Mesodermal cell (in vitro differentiated cells): ENCODE data around the gene IRF9.
"Not testable (repeated sequence)": the region's sequence is repeated elsewhere in the genome, so short reads cannot be mapped to it uniquely, and the experiment has no call there.

Experiments
- H3K27ac ChIP-seq: 2 replicates; pipeline ENCODE4 v1.7.0; 2013; ENCODE audit warnings: mild to moderate bottlenecking, low read depth, low read length, moderate library complexity; ENCODE audit not compliant: severe bottlenecking
- H3K36me3 ChIP-seq: 2 replicates; pipeline ENCODE4 v1.7.1; 2013; ENCODE audit warnings: mild to moderate bottlenecking, low read length, moderate library complexity; ENCODE audit not compliant: control insufficient read depth, insufficient read depth
- H3K4me1 ChIP-seq: one replicate; pipeline ENCODE4 v1.7.1; 2013; ENCODE audit warnings: mild to moderate bottlenecking, low read length; ENCODE audit not compliant: insufficient read depth, control insufficient read depth, poor library complexity, severe bottlenecking
- H3K4me3 ChIP-seq: 2 replicates; pipeline ENCODE4 v1.7.0; 2013; ENCODE audit warnings: low read length, control low read depth, mild to moderate bottlenecking; ENCODE audit not compliant: insufficient read depth, poor library complexity, severe bottlenecking; ENCODE audit errors: extremely low read depth
- H3K9me3 ChIP-seq: 2 replicates; pipeline ENCODE4 v1.7.1; 2013; ENCODE audit warnings: mild to moderate bottlenecking, low read length, moderate library complexity; ENCODE audit not compliant: control insufficient read depth
- WGBS, 2 experiments: methylation state at CpG; one replicate each; pipeline ENCODE4 v1.1.5; 2013; ENCODE audit warnings: missing lambda C conversion rate in 2 of 2; ENCODE audit not compliant: insufficient coverage in 2 of 2; 5-methylcytosine and 5-hydroxymethylcytosine counted together

IRF9 gene

DNA sequence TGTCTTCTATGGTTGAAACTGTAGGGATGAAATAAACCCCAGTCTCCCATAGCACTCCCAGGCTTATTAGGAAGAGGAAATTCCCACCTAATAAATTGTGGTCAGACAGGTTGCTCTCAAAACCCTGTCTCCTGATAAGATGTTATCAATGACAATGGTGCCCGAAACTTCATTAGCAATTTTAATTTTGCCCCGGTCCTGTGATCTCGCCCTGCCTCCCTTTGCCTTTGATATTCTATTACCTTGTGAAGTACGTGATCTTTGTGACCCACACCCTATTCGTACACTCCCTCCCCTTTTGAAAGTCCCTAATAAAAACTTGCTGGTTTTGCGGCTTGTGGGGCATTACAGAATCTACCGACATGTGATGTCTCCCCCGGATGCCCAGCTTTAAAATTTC lies 41.5 kb downstream of the IRF9 start:
- not testable (repeated sequence) for H3K4me1 ChIP-seq, H3K9me3 ChIP-seq, H3K27ac ChIP-seq, H3K4me3 ChIP-seq
- H3K36me3 ChIP-seq: peaks cover 68% of the 10 kb centered on the region
- 62 to 72% methylated on average over 8 of the region's 8 CpGs for WGBS, 2 experiments

DNA sequence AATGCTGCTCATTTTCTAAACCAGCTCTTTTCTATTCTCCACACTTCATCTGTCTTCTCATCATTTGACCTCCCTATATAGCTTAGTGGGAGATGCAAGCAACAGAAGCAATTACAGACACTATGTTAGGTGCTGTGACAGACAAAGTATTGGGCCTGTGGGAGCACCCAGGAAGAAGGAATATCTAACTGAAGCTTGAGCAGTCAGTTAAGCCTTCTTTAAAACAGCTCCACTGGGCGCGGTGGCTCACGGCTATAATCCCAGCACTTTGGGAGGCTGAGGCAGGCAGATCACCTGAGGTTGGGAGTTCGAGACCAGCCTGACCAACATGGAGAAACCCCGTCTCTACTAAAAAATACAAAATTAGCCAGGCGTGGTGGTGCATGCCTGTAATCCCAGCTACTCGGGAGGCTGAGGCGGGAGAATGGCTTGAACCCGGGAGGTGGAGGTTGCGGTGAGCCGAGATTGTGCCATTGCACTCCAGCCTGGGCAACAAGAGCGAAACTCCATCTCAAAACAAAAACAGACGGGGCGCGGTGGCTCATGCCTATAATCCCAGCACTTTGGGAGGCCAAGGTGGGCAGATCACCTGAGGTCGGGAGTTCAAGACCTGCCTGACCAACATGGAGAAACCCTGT lies 42.3 kb downstream of the IRF9 start:
- H3K4me3 ChIP-seq, H3K27ac ChIP-seq, H3K4me1 ChIP-seq, H3K9me3 ChIP-seq: not testable (repeated sequence)
- H3K36me3 ChIP-seq: peaks cover 76% of the 10 kb centered on the region
- 89 to 99% methylated on average over 11 of the region's 16 CpGs for WGBS, 2 experiments

DNA sequence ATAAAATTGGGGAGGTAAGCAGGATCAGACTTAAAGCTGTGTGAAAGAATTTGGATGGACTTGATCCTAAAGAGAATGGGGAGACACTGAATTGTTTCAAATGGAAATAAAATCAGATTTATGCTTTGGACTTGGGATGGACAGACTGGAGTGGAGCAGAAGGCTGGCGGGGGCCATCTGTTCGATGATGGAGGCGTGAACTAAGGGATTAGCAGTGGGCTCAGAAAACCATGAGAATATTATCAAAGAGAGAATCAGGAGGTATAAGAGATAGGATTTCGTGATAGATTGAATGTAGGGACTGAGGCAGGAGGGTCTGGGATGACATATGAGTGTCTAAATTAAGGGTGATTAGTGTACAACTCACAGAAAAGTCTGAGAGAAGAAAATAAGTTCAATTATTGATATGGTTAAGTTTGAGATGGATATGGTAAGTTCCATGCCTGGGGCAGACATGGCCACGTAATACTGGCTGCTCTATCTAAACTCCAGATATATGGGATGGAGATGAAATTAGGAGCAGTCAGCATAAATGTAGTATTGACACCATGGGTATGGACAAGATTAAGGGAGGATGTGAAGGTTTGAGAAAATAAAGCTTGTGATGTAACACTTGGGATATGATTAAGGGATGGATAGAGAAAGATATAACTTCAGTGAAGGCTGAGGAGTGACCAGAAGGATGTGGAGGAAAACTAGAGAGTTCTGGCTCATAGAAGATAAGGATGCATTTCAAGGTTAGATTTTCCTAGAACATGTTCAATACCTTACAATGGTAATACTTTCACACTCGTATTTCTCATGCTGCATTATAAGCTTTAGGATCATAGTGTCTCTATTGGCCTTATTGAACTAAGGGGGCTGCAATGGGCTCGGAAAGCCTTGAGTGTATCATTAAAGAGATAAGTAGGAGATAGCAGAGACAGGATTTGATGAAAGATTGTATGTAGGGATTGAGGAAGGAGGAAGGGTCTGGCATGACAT lies 43.4 kb downstream of the IRF9 start:
- H3K27ac ChIP-seq: no peak overlapping the region
- peaks cover 6% of the 10 kb centered on the region for H3K9me3 ChIP-seq
- peaks cover 77% of the 10 kb centered on the region for H3K36me3 ChIP-seq
- WGBS, 2 experiments: 94 to 98% methylated on average over 5 to 6 of the region's 7 CpGs
- no peaks in the 10 kb centered on the region for H3K4me1 ChIP-seq
- H3K4me3 ChIP-seq: no peak overlapping the region

DNA sequence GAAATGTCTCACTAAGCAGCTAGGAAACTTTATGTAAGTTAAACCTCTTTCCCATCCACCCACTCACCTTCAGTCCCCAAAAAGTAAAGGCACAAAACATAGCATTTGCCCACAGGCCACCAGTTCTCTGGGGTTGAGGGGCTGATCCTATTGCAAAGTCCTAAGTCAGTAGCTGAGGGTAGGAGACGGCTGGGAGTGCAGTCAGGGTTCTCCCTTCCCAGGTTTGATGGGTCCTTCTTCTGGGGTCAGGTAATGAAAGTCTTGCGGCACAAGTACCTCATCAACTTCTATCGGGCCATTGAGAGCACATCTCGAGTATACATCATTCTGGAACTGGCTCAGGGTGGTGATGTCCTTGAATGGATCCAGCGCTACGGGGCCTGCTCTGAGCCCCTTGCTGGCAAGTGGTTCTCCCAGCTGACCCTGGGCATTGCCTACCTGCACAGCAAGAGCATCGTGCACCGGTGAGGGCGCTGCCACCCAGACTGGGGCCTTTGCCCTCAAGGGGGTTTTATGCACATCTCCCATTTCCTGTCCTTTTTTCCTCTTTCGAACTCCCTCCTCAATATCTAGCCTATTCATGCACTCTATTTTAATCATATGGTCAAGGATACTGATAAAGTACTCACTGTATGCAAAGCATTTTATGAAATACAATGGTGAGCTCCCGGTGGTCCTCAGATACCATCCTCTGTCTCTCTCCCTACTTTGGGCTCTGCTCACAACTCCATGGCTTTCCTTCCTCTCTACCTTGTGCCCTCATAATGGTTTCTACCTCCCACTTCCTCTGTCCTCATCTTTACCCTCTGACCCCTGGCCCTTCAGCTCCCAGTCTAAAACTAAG lies 45.4 kb downstream of the IRF9 start:
- Histone ChIP-seq H3K27ac (no peak overlapping the region), H3K4me1 (no peaks in the 10 kb centered on the region), H3K4me3 (no peak overlapping the region), H3K36me3 (peaks cover 84% of the 10 kb centered on the region), H3K9me3 (peaks cover 2% of the 10 kb centered on the region)
- WGBS, 2 experiments: 90 to 97% methylated on average over 9 to 10 of the region's 11 CpGs

DNA sequence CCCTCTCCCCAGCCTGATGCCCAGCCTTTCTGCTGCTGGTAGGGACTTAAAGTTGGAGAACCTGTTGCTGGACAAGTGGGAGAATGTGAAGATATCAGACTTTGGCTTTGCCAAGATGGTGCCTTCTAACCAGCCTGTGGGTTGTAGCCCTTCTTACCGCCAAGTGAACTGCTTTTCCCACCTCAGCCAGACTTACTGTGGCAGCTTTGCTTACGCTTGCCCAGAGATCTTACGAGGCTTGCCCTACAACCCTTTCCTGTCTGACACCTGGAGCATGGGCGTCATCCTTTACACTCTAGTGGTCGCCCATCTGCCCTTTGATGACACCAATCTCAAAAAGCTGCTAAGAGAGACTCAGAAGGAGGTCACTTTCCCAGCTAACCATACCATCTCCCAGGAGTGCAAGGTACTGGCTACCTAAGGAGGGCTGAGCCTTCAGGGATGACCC lies 46.1 kb downstream of the IRF9 start:
- WGBS, 2 experiments: 96 to 100% methylated on average over 5 of the region's 5 CpGs
- H3K27ac ChIP-seq: no peak overlapping the region
- H3K9me3 ChIP-seq: no peaks in the 10 kb centered on the region
- H3K4me3 ChIP-seq: no peak overlapping the region
- H3K4me1 ChIP-seq: no peaks in the 10 kb centered on the region
- H3K36me3 ChIP-seq: peaks cover 83% of the 10 kb centered on the region

DNA sequence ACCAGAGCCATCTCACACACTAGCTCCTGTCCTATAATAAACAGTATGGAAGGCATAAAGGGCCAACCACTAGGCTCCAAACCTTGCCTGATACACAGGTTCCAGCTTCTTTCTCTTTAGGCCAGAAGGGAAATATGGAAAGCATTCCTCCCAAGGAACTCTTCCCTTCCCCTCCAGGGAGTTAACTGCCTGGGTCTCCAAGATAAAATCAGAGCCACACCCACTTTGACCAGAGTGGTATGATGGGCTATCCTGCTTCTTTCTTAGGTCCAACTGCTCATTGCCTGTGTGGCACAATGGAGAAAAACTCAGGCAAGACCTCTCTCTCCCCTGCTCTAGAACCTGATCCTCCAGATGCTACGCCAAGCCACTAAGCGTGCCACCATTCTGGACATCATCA lies 46.6 kb downstream of the IRF9 start:
- Histone ChIP-seq H3K9me3 (no peaks in the 10 kb centered on the region), H3K4me1 (no peaks in the 10 kb centered on the region), H3K4me3 (no peak overlapping the region), H3K36me3 (peaks cover 81% of the 10 kb centered on the region), H3K27ac (no peak overlapping the region)
- WGBS, 2 experiments: 94 to 100% methylated on average over 1 to 2 of the region's 2 CpGs

DNA sequence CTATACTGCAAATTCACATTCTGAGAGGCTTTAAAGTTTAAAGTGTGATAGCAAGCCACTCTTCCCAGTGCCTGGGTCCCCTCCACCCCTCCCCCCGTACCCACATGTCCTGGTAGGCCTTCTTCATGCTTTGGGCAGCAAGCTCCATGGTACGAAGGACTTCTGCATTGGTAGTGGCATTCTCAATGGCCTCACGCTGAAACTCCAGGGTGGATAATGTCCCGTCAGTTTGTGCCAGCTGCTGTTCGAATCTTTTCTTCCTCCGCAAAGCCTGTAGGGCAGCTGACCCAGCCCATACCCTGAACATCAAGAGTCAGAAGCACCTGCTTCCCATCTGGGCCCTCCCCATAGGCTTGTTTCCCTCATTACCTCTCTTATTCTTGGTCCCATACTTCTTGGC lies 50.2 kb downstream of the IRF9 start:
- 96 to 97% methylated on average over 5 to 6 of the region's 6 CpGs for WGBS, 2 experiments
- H3K4me3 ChIP-seq: no peak overlapping the region
- H3K9me3 ChIP-seq: no peaks in the 10 kb centered on the region
- no peak overlapping the region for H3K27ac ChIP-seq
- peaks cover 57% of the 10 kb centered on the region for H3K36me3 ChIP-seq
- H3K4me1 ChIP-seq: peaks cover 3% of the 10 kb centered on the region

DNA sequence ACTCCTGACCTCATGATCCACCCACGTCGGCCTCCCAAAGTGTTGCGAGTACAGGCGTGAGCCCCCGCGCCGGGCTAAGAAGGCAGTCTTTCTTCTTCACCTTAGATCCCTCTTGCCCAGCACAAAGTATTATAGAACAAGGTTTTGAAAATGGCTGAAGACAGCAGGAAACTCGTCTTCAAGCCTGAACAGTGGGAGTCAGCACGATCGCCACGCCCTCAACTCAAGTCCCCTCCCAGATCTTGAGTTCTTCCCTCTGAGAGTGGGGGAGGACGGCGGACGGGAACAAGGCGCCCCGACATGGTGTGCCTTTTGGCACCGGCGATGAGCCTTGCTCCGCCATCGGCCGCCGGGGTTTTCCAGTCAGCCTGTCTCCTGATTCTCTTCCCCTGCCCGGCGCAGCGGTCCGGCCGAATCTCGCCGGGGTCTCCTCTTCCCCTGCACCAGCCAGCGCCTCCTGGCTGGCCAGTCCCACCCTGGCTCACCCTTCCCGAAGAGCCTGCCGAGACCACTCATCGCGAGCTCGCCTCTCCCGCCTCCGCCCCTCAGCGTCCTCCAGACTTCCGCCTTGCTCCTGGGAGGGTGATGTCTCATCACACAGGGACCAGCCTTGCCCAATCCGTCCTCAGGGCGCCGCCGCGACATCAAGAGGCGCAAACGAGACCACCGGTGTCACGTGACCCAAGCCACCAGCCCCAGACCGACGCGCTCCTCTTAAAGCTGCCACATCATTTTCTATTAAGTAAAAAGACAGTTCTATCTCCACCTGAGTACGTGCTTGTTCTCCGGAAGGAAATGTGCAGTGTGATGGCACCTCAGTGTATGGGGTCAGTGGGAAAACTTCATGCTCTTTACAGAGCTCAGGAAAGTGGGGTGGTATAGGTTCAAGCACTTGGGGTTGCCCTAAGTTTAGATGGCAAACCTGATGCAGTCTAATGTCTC lies 52.1 kb downstream of the IRF9 start, which contains the start of gene CHMP4A:
TSS of gene CHMP4A (minus strand) at position 565 of the 942 bp plus-strand sequence. CDS start at position 516, 49 bp downstream.
- H3K27ac ChIP-seq: peak within 1 kb of the TSS; percentile 96

DNA sequence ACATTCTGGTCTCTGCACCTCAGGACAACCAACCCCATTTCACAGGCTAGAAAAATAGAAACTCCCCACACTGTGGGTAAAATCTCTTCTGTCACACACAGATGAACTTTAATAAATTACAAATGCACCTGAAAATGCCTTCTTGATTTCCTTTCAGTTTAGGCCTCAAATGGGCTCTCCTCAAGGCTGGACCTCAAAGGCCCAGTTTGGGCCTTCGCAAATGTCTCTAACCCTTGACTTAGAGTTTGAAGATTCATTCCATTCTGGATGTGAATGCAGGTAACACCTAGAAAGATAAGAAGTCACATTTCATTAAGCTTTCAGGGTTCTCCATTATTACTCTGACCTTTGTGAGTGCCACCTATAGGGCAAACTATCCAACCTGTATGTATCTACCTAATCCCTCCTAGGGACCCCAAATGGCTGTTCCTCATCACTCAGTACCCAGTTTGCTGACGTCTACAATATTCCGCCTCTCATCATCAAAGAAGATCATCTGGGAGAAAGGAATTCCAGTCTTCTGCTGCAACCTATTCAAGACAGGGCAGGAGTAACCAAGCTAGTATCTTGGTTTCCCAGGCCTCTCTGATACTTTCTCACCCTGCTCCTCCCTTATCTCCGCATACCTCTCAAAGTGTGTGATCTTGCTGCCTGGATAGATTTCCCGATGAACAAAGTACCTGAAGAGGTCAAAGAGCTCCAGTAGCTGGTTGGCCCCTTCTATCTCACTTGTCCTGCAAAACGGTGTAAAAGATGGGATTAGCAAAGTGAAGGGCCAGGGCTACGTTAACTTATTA lies 53.0 kb downstream of the IRF9 start:
- Histone ChIP-seq H3K4me3 (peak overlapping the region; percentile 66), H3K27ac (peak overlapping the region; percentile 96), H3K9me3 (no peaks in the 10 kb centered on the region), H3K4me1 (peaks cover 3% of the 10 kb centered on the region), H3K36me3 (peaks cover 40% of the 10 kb centered on the region)
- 91 to 98% methylated on average over 6 to 7 of the region's 7 CpGs for WGBS, 2 experiments

More for the DNA sequence above, 52.1 kb downstream of the IRF9 start, which contains the start of gene CHMP4A:
- H3K4me3 ChIP-seq: peak within 1 kb of the TSS; percentile 66
- H3K9me3 ChIP-seq: no peaks in the 10 kb centered on the region
- WGBS, 2 experiments: 0 to 1% methylated on average over 32 to 33 of the region's 53 CpGs
- peaks cover 3% of the 10 kb centered on the region for H3K4me1 ChIP-seq
- H3K36me3 ChIP-seq: peaks cover 43% of the 10 kb centered on the region
